GM12875 (cell line): Measurements from ENCODE around the gene MAFF.

Source experiments
- H3K4me3 ChIP-seq: one replicate; pipeline ENCODE4 v1.5.1; 2011; ENCODE audit warnings: low read depth, low read length, control low read depth
- TF ChIP-seq, protein P1 (sequence below): IDR thresholded peaks from 2 replicates; pipeline ENCODE4 v1.5.1; 2011; ENCODE audit warnings: low read depth, mild to moderate bottlenecking, control low read depth, inconsistent platforms, low read length, moderate library complexity, borderline replicate concordance; ENCODE audit not compliant: insufficient read depth

Gene MAFF

DNA sequence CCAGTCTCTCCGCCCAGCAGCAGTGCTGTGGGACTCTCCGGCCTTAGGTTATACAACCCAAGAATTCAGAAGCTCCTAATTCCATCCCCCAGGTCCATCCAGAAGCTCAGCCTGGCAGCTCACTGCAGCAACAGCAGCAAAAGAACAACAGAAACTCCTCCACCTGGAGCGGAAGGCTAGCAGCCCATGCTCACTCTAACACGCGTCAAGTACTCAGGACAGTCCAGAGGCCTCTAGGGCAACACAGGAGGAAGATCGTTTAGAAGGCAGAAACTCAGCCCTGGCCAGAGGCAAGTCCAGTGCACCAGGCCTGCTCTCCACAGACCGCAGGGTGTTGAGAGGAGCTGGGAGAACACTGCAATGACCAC is 37.3 kb upstream of the MAFF start:
- no peak overlapping the region for H3K4me3 ChIP-seq
- TF ChIP-seq, protein P1, sequence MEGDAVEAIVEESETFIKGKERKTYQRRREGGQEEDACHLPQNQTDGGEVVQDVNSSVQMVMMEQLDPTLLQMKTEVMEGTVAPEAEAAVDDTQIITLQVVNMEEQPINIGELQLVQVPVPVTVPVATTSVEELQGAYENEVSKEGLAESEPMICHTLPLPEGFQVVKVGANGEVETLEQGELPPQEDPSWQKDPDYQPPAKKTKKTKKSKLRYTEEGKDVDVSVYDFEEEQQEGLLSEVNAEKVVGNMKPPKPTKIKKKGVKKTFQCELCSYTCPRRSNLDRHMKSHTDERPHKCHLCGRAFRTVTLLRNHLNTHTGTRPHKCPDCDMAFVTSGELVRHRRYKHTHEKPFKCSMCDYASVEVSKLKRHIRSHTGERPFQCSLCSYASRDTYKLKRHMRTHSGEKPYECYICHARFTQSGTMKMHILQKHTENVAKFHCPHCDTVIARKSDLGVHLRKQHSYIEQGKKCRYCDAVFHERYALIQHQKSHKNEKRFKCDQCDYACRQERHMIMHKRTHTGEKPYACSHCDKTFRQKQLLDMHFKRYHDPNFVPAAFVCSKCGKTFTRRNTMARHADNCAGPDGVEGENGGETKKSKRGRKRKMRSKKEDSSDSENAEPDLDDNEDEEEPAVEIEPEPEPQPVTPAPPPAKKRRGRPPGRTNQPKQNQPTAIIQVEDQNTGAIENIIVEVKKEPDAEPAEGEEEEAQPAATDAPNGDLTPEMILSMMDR: no peak

DNA sequence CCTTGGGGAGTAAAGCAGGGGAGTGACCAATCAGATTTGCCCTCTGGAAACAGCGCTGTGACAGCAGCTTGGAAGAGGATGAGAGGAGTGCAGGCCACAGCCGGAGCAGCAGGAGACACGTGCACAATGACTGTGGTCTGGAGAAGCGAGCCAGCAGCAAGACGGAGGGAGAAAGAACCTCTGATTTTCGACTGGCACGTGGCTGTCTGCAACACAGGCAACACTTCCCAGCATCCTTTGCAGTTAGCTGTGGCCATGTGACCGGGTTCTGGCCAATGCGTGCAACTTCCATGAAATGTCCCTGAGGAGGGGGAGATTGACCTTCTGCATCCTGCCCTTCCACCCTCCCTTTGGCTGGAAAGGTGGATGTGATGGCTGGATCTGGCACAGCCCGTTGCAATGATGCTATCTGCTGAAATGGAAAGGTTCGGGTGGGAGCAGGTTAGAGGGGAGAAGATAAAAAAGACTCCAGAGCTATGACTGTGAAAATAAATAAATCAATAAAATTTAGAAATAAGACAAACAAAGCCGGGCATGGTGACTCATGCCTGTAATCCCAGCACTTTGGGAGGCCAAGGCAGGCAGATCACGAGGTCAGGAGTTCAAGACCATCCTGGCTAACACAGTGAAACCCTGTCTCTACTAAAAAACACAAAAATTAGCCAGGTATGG is 35.7 kb upstream of the MAFF start:
- TF ChIP-seq, protein P1: no peak
- no peak overlapping the region for H3K4me3 ChIP-seq

DNA sequence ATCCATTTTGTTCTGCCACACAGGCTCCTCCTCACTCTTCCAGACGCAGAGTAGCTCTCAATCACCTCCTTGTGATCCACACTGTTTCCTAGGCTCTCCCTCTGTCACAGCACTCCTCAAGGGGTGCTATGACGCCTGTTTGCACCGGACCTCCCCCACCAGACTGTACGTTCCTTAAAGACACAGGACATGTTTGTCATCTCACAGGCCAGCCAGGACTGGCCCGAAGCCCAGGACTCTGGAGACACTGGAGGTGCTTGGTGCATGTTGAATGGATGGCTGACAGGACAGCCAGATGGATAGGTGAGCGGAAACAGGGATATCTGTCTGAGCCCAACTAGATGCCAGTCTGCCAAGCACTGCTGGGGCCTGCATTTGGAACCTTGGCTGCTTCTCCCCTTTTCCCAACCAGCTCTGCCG is 33.8 kb upstream of the MAFF start:
- TF ChIP-seq, protein P1: no peak
- no peak overlapping the region for H3K4me3 ChIP-seq

DNA sequence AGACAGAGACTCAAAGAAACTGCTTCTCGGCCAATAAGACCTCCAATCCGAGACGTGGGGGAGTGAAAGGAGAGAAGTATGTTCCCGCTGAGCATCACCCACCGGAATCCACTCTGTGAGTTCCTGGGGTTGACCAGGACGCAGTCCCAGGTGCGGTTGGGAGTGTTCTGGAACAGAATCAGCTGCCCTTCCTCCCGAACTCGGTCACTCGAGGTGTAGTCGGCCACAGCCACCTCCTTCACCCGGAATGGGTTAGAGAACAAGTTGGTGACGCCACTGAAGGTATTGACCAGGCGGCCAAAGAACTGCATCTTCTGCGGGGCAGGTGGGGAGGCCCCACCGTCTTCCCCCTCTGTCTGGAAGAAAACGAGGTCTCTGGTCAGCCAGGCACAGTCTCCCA is 32.7 kb upstream of the MAFF start:
- TF ChIP-seq, protein P1: no peak
- no peak overlapping the region for H3K4me3 ChIP-seq

DNA sequence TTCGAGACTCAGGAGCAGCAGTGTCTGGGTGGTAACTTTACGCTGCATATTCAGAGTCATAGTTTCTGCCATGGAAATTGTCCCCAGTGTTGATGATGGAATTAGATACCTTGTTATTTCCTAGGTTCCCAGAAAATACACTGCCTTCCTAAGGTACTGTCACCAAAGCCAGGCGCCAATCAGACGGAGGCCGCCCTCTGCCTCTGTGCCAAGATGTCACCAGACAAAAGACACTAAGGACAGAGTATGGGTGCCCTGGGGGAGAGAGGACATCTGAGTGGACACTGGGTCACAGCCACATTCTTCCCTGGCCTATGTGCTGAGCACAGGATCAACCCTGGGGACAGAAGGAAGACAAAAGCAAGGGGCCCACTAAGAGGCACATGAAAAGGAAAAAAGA is 31.3 kb upstream of the MAFF start:
- no peak overlapping the region for H3K4me3 ChIP-seq
- TF ChIP-seq, protein P1: no peak

DNA sequence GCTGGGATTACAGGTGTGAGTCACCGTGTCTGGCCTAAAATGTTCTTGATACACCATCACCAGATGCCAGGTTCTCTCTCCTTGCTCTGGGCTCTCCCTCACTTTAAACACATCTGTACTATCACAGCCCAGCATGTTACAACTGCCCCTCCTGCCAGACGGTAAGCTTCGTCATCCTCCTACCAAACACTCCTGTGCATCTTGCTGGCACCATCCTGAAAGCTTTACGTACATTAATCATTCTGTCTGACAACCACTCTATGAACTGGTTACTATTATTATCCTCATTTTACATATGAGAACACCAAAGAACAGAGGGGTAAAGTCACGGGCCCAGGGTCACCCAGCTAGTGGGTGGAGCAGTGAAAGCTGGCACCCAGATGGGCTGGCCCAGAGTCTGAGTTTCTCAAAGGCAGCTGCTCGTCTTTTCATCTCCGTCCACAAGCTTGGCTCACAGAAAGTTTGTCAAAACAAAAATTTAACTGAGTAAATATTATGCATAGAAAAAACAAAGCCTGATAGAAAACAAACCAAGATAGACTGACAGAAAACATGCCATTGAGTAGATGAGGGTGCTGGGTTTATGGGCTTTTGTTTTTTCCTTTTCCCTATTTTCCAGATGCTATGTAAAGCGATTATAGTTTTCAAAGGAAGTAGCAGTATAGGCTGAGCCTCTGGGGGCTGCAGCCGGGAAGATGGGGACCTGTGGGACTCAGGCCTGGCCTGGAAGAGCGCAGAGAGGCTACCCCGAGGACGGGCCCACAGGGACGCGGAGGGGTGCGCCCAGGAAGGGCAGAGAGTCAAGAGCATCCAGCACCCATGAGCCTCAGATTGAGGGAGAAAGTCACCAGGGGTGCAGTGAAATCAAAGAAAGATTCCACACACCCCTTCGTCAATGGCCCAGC is 29.6 kb upstream of the MAFF start:
- TF ChIP-seq, protein P1: no peak
- no peak overlapping the region for H3K4me3 ChIP-seq
